Lower lobe of right lung (tissue), 2 donors: ENCODE measurements around the gene DYSF. TPM values are rescaled to one million over a fixed set of nuclear protein-coding genes. Genes with fewer than 3 reads are reported as not detected.
A peak's percentile ranks its signal among the peaks of the same experiment; 100 is the strongest.
"Not testable (repeated sequence)": the region's sequence is repeated elsewhere in the genome, so short reads cannot be mapped to it uniquely, and the experiment has no call there.

Source experiments
- ATAC-seq, 2 donors: fragments of 200-7000 bp; cut with Tn5 transposase; one replicate each; pipeline ENCODE4 v1.9.1; 2020 to 2022; ENCODE audit warnings: mild to moderate bottlenecking in 2 of 2, moderate library complexity in 2 of 2
- DNase-seq: peaks from one replicate; pipeline ENCODE4 v3.0.0-alpha.2; 2020
- H3K27ac ChIP-seq: fragments of 200-600 bp; one replicate; pipeline ENCODE4 v1.8.0; 2022
- H3K27me3 ChIP-seq: fragments of 200-600 bp; one replicate; pipeline ENCODE4 v1.8.0; 2022; ENCODE audit warnings: low read depth
- H3K36me3 ChIP-seq: fragments of 200-600 bp; one replicate; pipeline ENCODE4 v1.8.0; 2022; ENCODE audit warnings: mild to moderate bottlenecking
- H3K4me1 ChIP-seq: fragments of 200-600 bp; one replicate; pipeline ENCODE4 v1.8.0; 2022
- H3K4me3 ChIP-seq: fragments of 200-600 bp; one replicate; pipeline ENCODE4 v1.8.0; 2022; ENCODE audit warnings: mild to moderate bottlenecking
- H3K9me3 ChIP-seq: fragments of 200-600 bp; one replicate; pipeline ENCODE4 v1.8.0; 2022
- intact Hi-C: fragments of 100-400 bp; cut with DNase I; formaldehyde crosslinking; loops from one replicate; pipeline ENCODE4 v1.11.0; 2022
- total RNA-seq: library from RNA; stranded (reverse); fragmentation: NEBNext Ultra II Directional; extraction: Animal tissue kit (Norgen Biotek cat#: 25700); gene quantifications from one replicate; pipeline ENCODE4 v1.2.1, GENCODE V29; 2021
- TF ChIP-seq, protein P1 (sequence below): fragments of 200-600 bp; IDR thresholded peaks from one replicate; pipeline ENCODE4 v1.8.0; 2022; ENCODE audit warnings: antibody characterized with exemption, mild to moderate bottlenecking
- donor health status: DM: no; HTN: yes; CAD: no; lungs with severe emphysema.

DYSF gene
- total RNA-seq, 1 donor from 2014 or later = 41.2 TPM

GRCh38 chr2:71428472-71429383 lies 24.6 kb upstream of the DYSF start:
- TF ChIP-seq, protein P1, sequence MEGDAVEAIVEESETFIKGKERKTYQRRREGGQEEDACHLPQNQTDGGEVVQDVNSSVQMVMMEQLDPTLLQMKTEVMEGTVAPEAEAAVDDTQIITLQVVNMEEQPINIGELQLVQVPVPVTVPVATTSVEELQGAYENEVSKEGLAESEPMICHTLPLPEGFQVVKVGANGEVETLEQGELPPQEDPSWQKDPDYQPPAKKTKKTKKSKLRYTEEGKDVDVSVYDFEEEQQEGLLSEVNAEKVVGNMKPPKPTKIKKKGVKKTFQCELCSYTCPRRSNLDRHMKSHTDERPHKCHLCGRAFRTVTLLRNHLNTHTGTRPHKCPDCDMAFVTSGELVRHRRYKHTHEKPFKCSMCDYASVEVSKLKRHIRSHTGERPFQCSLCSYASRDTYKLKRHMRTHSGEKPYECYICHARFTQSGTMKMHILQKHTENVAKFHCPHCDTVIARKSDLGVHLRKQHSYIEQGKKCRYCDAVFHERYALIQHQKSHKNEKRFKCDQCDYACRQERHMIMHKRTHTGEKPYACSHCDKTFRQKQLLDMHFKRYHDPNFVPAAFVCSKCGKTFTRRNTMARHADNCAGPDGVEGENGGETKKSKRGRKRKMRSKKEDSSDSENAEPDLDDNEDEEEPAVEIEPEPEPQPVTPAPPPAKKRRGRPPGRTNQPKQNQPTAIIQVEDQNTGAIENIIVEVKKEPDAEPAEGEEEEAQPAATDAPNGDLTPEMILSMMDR = no peak
- H3K36me3 ChIP-seq = peaks cover 97% of the 10 kb centered on the region
- intact Hi-C loops = no loop called here

DNA sequence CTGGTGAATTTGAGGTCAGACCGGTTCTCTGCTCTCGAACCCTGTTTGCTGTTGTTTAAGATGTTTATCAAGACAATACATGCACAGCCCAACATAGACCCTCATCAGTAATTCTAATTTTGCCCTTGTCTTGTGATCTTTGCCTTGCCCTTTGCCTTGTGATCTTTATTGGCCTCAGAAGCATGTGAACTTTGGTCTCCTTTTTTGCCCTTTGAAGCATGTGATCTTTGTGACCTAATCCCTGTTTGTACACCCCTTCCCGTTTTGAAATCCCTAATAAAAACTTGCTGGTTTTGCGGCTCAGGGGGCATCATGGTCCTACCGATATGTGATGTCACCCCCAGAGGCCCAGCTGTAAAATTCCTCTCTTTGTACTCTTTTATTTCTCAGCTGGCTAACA lies 8.2 kb upstream of the DYSF start:
- H3K4me3 ChIP-seq, H3K27ac ChIP-seq, DNase-seq, H3K27me3 ChIP-seq, H3K9me3 ChIP-seq, H3K4me1 ChIP-seq, intact Hi-C loops, ATAC-seq, H3K36me3 ChIP-seq: not testable (repeated sequence)

More at GRCh38 chr2:71428472-71429383, 24.6 kb upstream of the DYSF start:
- no peak overlapping the region for H3K27ac ChIP-seq
- H3K4me3 ChIP-seq = no peak overlapping the region
- no peak for DNase-seq
- no peaks in the 10 kb centered on the region for H3K9me3 ChIP-seq
- no peaks in the 10 kb centered on the region for H3K27me3 ChIP-seq
- no peak for ATAC-seq
- H3K4me1 ChIP-seq = no peaks in the 10 kb centered on the region

- TF ChIP-seq, protein P1 = no peak
- H3K36me3 ChIP-seq = no peaks in the 10 kb centered on the region
- DNase-seq (no peak), ATAC-seq (no peak)
- no peaks in the 10 kb centered on the region for H3K27me3 ChIP-seq
- H3K4me3 ChIP-seq = no peak overlapping the region
- no peak overlapping the region for H3K27ac ChIP-seq
- no peaks in the 10 kb centered on the region for H3K4me1 ChIP-seq
- intact Hi-C loops = no loop called here
- no peaks in the 10 kb centered on the region for H3K9me3 ChIP-seq
Observed at GRCh38 chr2:71446505-71446904, 6.9 kb upstream of the DYSF start.

- Histone ChIP-seq H3K36me3 (no peaks in the 10 kb centered on the region), H3K9me3 (no peaks in the 10 kb centered on the region), H3K4me1 (peaks cover 20% of the 10 kb centered on the region), H3K4me3 (no peak overlapping the region), H3K27ac (no peak overlapping the region), H3K27me3 (peaks cover 11% of the 10 kb centered on the region)
- DNase-seq = no peak
- no peak for ATAC-seq
- TF ChIP-seq, protein P1 = no peak
- intact Hi-C loops = no loop called here
Observed at GRCh38 chr2:71449343-71449742, 4.0 kb upstream of the DYSF start.

- no peak for DNase-seq
- Histone ChIP-seq H3K4me1 (peaks cover 22% of the 10 kb centered on the region), H3K27me3 (peaks cover 25% of the 10 kb centered on the region), H3K4me3 (no peak overlapping the region), H3K36me3 (no peaks in the 10 kb centered on the region), H3K27ac (no peak overlapping the region), H3K9me3 (no peaks in the 10 kb centered on the region)
- ATAC-seq = no peak
- intact Hi-C loops = no loop called here
- TF ChIP-seq, protein P1 = no peak
Observed at GRCh38 chr2:71451705-71452104, 1.7 kb upstream of the DYSF start.

DNA sequence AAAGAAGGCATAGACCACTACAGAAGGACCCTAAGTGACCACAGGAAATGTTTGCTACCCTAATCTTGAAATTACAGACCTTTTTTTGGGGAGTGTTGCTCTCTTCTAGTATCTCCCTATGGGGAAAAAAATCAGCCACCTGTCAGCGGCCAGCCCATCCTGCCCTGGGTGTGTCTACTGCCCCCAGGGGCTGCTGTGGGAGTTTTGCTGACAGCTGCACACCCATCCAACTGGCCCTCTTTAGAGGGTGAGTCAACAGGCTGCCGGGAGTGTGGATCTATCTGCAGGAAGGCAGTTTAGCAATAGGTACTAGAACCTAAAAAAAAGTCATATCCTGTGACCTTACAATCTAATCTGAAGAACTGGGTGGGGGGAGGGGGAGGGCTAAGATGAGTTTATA lies 796 bp upstream of the DYSF start:
- DNase-seq (no peak), ATAC-seq (peak in 1 of 2 donors; percentile 51)
- Histone ChIP-seq H3K36me3 (no peaks in the 10 kb centered on the region), H3K27me3 (peaks cover 25% of the 10 kb centered on the region), H3K9me3 (no peaks in the 10 kb centered on the region), H3K4me1 (peaks cover 22% of the 10 kb centered on the region), H3K27ac (no peak overlapping the region), H3K4me3 (no peak overlapping the region)
- intact Hi-C loops = no loop called here
- TF ChIP-seq, protein P1 = no peak
